CD4-positive, alpha-beta T cell treated with Interleukin-6 for 4 hours (primary cell): ENCODE data around the gene HERPUD1.
"Not testable (repeated sequence)": the region's sequence is repeated elsewhere in the genome, so short reads cannot be mapped to it uniquely, and the experiment has no call there.

ENCODE experiments used
- DNase-seq: peaks from one replicate; pipeline ENCODE4 v3.0.0-alpha.2; 2020; ENCODE audit warnings: mixed read lengths

HERPUD1 gene

GRCh38 chr16:56931892-56932720 lies at the start of gene HERPUD1:
Gene HERPUD1, plus strand, starts transcription at chr16:56932142. Its CDS starts 103 bp downstream, at chr16:56932245.
- DNase-seq = peak; percentile 99

DNA sequence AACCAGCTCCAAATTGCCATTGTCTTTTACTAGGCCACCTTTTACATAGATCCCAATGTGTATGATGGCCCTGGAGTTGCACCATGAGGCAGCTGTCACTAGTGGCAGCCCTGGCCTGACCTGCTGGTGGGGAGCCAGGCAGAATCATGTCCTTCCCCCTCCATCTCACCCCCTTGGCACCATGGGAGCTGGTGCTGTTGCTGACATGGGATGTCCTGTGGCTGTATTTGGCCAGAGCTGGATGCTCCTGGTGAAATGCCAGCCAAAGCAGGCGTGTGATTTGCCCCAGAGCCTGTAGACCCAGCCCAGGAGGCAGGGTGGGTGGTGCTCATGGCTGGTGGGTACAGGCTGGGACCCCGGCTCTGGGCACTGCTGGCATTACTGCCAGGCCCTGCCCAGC lies 48.4 kb upstream of the HERPUD1 start:
- no peak for DNase-seq

DNA sequence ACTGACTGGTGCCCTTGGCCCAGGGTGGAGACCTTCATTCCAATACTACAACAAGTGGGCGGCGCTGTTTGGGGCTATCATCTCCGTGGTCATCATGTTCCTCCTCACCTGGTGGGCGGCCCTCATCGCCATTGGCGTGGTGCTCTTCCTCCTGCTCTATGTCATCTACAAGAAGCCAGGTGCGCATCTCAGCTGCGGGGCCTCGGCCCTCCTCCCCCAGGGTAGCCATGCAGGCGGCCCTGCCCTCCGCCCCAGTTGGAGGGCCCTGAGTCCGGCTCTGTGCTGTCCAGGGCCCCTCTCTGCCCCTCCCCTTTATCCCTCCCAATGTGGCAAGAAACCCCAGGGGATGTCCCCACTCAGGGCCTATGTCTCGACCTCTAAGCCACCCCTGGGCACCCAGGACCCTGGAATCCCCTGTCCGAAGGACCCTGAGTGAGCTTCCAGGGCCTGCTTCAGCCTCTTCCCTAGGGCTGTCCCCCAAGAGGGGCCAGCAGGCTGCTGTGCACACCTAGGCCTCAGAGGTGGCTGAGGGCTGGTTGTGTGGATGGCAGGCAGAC lies 47.8 kb upstream of the HERPUD1 start:
- no peak for DNase-seq

DNA sequence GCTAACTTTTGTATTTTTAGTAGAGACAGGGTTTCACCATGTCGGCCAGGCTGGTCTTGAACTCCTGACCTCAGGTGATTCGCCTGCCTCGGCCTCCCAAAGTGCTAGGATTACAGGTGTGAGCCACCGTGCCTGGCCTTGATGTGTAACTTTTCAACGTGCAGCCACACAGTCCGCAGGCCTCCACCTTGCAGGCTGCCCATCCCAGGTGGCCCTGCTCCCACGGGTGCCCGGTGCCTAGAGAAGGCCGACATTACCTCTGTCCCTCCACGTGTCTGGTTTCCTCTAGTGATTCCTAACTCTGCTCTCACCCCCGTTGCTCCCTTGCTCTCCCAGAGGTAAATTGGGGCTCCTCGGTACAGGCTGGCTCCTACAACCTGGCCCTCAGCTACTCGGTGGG lies 47.0 kb upstream of the HERPUD1 start:
- not testable (repeated sequence) for DNase-seq

- no peak for DNase-seq
These were observed 46.3 kb upstream of the HERPUD1 start for GRCh38 chr16:56885446-56886162.

GRCh38 chr16:56886296-56886695 lies 45.6 kb upstream of the HERPUD1 start:
- DNase-seq = no peak

DNA sequence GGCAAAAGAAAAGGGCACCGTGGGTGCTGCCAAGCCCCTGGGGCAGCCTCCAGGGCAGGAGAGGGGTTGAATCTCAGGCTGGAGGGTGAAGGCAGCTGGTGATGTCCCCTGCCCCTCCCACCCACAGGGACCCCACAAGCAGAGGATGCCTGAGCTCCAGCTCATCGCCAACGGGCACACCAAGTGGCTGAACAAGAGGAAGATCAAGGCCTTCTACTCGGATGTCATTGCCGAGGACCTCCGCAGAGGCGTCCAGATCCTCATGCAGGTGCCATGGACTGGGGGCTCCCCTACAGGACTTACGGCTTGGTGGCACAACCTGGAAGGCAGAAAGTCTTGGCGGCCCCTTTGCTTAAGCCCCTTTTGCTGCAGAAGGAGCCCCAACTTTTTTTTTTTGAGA lies 45.1 kb upstream of the HERPUD1 start:
- no peak for DNase-seq

DNA sequence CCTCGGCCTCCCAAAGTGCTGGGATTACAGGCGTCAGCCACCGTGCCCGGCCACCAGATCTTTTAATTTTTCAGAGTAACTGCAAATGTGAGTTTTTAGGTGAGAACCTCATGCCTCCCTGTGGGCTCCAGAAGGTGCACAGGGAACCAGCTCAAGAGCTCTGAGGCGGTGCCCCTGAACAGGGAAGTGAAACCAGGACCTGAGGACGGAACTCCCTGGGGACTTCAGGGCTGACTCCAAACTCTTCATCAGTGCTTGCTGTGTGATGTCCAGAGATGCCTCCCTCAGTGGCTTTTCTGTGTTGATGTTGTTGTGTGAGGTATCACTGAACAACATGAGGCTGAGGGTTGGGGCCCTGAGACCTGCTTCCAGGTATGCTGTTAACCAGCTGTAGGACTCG lies 43.1 kb upstream of the HERPUD1 start:
- no peak for DNase-seq

- DNase-seq = no peak
These were observed 42.7 kb upstream of the HERPUD1 start for GRCh38 chr16:56889206-56889605.

DNA sequence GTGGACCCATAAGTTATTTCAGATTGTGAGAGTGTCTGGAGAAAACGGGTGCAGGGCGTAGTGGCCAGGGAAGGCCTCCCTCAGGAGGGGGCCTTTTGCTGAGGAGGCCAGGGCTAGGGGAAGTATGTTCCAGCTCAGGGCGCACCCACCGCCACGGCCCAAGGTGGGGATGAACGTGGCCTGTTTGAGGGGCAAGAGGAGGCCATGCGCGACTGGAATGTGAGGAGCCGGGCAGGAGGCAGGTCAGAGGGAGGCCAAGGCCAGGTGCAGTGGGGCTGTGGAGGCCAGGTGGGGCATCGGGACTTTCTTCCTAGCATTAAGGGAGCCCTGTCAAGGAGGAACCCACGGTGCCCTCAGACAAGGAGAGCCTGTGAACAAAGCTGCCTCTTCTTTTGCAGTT lies 40.3 kb upstream of the HERPUD1 start:
- DNase-seq = no peak

GRCh38 chr16:56892705-56893104 lies 39.2 kb upstream of the HERPUD1 start:
- no peak for DNase-seq

- DNase-seq = no peak
These were observed 37.5 kb upstream of the HERPUD1 start for GRCh38 chr16:56894331-56894917.

DNA sequence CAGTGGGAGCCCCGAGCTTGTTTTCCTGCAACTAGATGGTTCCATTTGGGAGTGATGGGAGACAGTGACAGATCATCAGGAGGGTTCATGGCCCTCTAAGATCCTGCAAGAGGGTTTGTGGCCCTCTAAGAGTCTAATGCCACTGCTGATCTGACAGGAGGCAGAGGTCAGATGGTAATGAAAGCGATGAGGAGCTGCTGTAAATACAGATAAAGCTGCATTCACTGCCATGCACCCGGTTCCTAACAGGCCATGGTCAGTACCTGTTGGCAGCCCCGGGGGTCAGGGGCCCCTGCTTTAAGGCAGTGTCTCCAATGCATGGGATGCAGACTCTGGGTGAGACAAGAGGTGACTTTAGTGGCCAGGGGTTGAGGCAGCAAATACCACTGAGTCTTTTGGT lies 36.1 kb upstream of the HERPUD1 start:
- DNase-seq = no peak

DNA sequence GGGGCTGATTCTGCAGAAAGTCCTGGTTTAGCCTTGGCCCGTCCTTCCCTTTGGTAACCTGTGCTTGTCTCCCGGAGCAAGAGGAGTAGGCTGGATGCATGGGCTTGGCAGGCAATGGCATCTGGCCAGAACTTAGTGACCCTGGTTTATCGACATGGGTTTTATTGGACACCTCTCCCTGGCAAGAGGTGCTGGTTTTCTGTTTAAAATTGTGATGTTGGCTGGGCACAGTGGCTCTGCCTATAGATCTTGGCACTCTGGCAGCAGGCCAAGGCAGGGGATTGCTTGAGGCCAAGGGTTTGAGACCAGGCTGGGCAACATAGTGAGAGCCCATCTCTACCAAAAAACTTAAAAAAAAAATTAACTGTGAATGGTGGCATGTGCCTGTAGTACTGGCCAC lies 35.7 kb upstream of the HERPUD1 start:
- no peak for DNase-seq

- DNase-seq = no peak
These were observed 34.7 kb upstream of the HERPUD1 start for GRCh38 chr16:56897026-56897799.

DNA sequence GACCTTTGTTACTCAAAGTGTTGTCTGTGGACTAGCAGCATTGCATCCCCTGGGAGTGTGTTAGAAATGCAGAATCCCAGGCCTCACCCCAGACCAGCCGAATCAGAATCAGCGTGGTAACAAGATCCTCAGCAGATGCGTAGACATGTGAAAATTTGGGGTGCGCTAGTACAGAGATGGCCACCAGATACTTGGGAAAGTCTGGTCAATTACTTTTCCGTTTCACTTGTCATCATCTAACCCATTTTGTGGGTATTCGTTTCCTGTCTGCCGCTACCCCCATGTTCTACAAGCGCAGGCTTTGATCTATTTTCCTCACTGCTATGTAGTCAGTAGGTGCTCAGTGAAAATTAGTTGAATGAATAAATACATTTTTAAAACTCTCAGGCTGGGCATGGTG lies 33.1 kb upstream of the HERPUD1 start:
- peak; percentile 16 for DNase-seq

DNA sequence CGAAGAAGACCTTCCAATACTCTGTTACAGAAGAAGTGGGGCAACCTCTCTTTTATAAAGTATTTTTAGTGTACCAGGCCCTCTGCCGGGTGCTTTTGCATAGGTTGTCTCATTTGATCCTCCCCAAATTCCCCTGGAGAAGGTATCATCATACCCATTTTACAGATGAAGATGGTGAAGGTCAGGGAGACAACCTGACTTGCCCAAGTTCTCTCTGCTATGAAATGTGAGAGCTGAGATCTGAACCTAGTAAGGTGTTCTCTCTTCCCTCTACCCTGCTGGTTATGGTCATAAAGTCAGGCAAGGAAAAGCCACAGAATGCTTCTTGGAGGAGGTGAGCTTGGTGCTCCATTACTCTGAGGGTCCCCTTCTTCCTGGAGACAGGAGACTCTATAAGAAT lies 28.1 kb upstream of the HERPUD1 start:
- no peak for DNase-seq

DNA sequence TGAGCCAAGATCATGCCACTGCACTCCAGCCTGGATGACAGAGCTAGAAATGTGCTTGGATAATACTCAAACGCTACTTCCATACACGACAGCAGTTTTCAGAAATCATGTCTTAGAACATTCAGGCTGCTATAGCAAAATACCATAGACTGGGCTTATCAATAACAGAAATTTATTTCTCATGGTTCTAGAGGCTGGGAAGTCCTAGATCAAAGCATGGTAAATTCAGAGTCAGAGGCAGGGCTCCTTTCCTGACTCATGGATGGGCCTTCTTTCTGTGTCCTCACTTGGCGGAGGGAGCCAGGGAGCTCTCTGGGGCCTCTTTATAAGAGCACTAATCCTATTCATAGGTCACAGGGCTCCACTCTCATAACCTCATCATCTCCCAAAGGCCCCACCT lies 24.5 kb upstream of the HERPUD1 start:
- DNase-seq = no peak

GRCh38 chr16:56909527-56909979 lies 22.4 kb upstream of the HERPUD1 start:
- DNase-seq = no peak

GRCh38 chr16:56910112-56910511 lies 21.8 kb upstream of the HERPUD1 start:
- no peak for DNase-seq

DNA sequence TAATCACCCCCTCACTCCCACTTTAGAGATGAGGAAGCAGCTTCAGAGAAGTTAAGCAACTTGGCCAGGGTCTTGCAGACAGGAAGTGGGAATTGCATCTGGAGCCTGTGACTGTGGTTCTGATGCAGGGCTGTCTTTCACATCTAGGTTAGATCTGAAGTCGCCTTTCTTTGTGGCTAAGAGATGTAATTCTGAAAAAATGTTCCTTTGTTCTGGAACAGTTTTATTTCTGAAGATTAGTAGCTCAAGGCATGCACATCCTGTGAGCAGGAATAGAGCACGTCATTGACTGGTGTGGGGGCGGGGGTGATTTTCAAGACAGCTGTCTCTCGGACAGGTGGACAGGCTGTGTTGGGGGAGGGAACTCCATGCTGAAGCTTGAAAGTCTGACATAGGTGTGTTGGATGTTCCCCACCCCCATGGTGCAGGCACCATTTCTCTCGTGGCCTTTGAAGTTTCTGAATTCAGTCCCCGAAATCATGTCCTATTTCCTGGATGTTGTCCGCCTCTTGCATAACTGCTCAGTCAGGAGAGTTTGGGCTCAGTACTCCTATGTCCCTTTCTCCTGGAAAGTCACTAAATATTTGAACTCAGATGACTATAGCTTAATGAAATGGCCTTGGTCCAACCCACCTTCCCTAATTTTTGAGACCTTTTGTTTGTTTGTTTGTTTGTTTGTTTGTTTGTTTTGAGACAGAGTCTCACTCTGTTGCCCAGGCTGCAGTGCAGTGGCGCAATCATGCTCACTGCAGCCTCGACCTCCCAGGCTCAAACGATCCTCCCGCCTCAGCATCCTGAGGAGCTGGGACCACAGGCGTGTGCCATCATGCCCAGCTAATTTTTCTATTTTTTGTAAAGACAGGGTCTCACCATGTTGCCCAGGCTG lies 21.0 kb upstream of the HERPUD1 start:
- DNase-seq = no peak
